GM12878 (cell line): ENCODE data around the gene ZDHHC19. TPM values are rescaled to one million over a fixed set of nuclear protein-coding genes. Genes with fewer than 3 reads are reported as not detected.

Source experiments
- ATAC-seq: fragments of 200-7000 bp; cut with Tn5 transposase; 3 replicates; pipeline ENCODE4 v1.9.1; 2020; ENCODE audit warnings: mild to moderate bottlenecking, moderate library complexity
- BruUV-seq: library from RNA; stranded (reverse); fragments of 400-500 nt; replicated peaks from 2 replicates; lab custom pipeline; 2021; lab: Mats Ljungman, UMichigan
- CTCF ChIA-PET: fragments of 300-600 bp; sonication (Branson Sonifier 250); formaldehyde crosslinking; extraction: SDS; loops from one replicate; lab custom pipeline; 2021; ENCODE audit warnings: inconsistent platforms; lab: Yijun Ruan, JAX
- POLR2A ChIA-PET: fragments of 350-600 bp; formaldehyde crosslinking; extraction: SDS; loops from one replicate; lab custom pipeline; 2021; ENCODE audit warnings: inconsistent platforms; lab: Charles Lee
- RAD21 ChIA-PET: fragments of 300-600 bp; sonication (Branson Sonifier 250); formaldehyde crosslinking; loops from one replicate; lab custom pipeline; 2023; ENCODE audit warnings: antibody characterized with exemption; ENCODE audit not compliant: unreplicated experiment; lab: Charles Lee
- SMC1A ChIA-PET: fragments of 300-600 bp; sonication (Branson Sonifier 250); formaldehyde crosslinking; loops from one replicate; lab custom pipeline; 2023; ENCODE audit not compliant: unreplicated experiment, uncharacterized antibody; lab: Charles Lee
- DNase-seq: peaks from one replicate; pipeline ENCODE4 v3.0.0-alpha.2; 2011; ENCODE audit warnings: low read depth, low spot score
- FAIRE-seq: peaks from 3 replicates; lab custom pipeline; 2011; peaks lifted over from hg19 to GRCh38; lab: Jason Lieb, UNC
- H2AFZ ChIP-seq: 2 replicates; pipeline ENCODE4 v1.6.0; 2011; ENCODE audit warnings: low read depth, low read length, control low read depth; ENCODE audit not compliant: control insufficient read depth
- H3K27ac ChIP-seq: 2 replicates; pipeline ENCODE4 v1.5.1; 2011; ENCODE audit warnings: control low read depth; ENCODE audit not compliant: control insufficient read depth, insufficient read depth
- H3K27me3 ChIP-seq, 2 experiments: replicated peaks in 1 of 2; 2 replicates each; pipeline versions ENCODE4 v1.6.0 to v1.6.1; 2011; ENCODE audit warnings: low read length in 1 of 2; ENCODE audit not compliant: control insufficient read depth in 2 of 2, insufficient read depth in 2 of 2
- H3K36me3 ChIP-seq, 2 experiments: 2 replicates each; pipeline ENCODE4 v1.5.1; 2011; ENCODE audit warnings: low read length in 1 of 2; ENCODE audit not compliant: control insufficient read depth in 2 of 2, insufficient read depth in 2 of 2
- H3K4me1 ChIP-seq: 2 replicates; pipeline ENCODE4 v1.6.1; 2011; ENCODE audit warnings: mild to moderate bottlenecking, low read length, moderate library complexity, mixed read lengths; ENCODE audit not compliant: control insufficient read depth, insufficient read depth
- H3K4me2 ChIP-seq: 2 replicates; pipeline ENCODE4 v1.6.0; 2011; ENCODE audit warnings: control low read depth; ENCODE audit not compliant: control insufficient read depth, insufficient read depth
- H3K4me3 ChIP-seq: fragments of 200-600 bp; sonication (generic); 2 replicates; pipeline ENCODE4 v1.5.1; 2016
- H3K79me2 ChIP-seq: 2 replicates; pipeline ENCODE4 v1.6.0; 2011; ENCODE audit warnings: low read length; ENCODE audit not compliant: control insufficient read depth, insufficient read depth
- H3K9ac ChIP-seq: 2 replicates; pipeline ENCODE4 v1.8.0; 2011; ENCODE audit warnings: low read length, control low read depth, mixed read lengths; ENCODE audit not compliant: control insufficient read depth, insufficient read depth
- H3K9me3 ChIP-seq: replicated peaks from 3 replicates; pipeline ENCODE4 v1.5.1; 2011; ENCODE audit warnings: mild to moderate bottlenecking, low read length; ENCODE audit not compliant: control insufficient read depth, insufficient read depth
- H4K20me1 ChIP-seq: 2 replicates; pipeline ENCODE4 v1.6.0; 2011; ENCODE audit not compliant: control insufficient read depth, insufficient read depth
- CHD2 ChIP-seq: IDR thresholded peaks from 2 replicates; pipeline ENCODE4 v1.6.1; 2011; ENCODE audit warnings: low read depth, low read length, improper control_type of control experiment, borderline replicate concordance
- FOS ChIP-seq: IDR thresholded peaks from 3 replicates; pipeline ENCODE4 v1.6.1; 2011; ENCODE audit warnings: borderline replicate concordance; ENCODE audit not compliant: insufficient read length; ENCODE audit errors: extremely low read depth
- FOXK2 ChIP-seq: fragments of 450-650 bp; IDR thresholded peaks from 2 replicates; pipeline ENCODE4 v1.6.1; 2017; ENCODE audit warnings: mild to moderate bottlenecking, moderate library complexity
- HDAC6 ChIP-seq: fragments of 200-600 bp; sonication (generic); IDR thresholded peaks from one replicate; pipeline ENCODE4 v1.8.0; 2017; ENCODE audit warnings: antibody characterized with exemption; ENCODE audit not compliant: unreplicated experiment
- JUND ChIP-seq: IDR thresholded peaks from 2 replicates; pipeline ENCODE4 v1.6.1; 2012; ENCODE audit warnings: low read depth, mild to moderate bottlenecking, low read length, improper control_type of control experiment, moderate library complexity
- MTA2 ChIP-seq: fragments of 450-650 bp; IDR thresholded peaks from 2 replicates; pipeline ENCODE4 v1.6.1; 2016; ENCODE audit warnings: low read depth, mild to moderate bottlenecking, moderate library complexity
- NFYA ChIP-seq: IDR thresholded peaks from 2 replicates; pipeline ENCODE4 v1.6.1; 2011; ENCODE audit warnings: low read depth, mild to moderate bottlenecking, low read length, improper control_type of control experiment, borderline replicate concordance
- PAX5 ChIP-seq: IDR thresholded peaks from 2 replicates; pipeline ENCODE4 v1.6.1; 2011; ENCODE audit warnings: low read depth, low read length, borderline replicate concordance
- RELA ChIP-seq: fragments of 450-650 bp; IDR thresholded peaks from 2 replicates; pipeline ENCODE4 v1.8.0; 2014; ENCODE audit warnings: borderline replicate concordance; ENCODE audit not compliant: partially characterized antibody
- SIX5 ChIP-seq: IDR thresholded peaks from 2 replicates; pipeline ENCODE4 v1.6.1; 2011; ENCODE audit warnings: mild to moderate bottlenecking, low read depth, low read length, moderate library complexity; ENCODE audit not compliant: severe bottlenecking
- SREBF1 ChIP-seq: IDR thresholded peaks from 2 replicates; pipeline ENCODE4 v1.6.1; 2012; ENCODE audit warnings: mild to moderate bottlenecking, low read length
- TCF7 ChIP-seq: IDR thresholded peaks from 2 replicates; pipeline ENCODE4 v1.6.1; 2014; ENCODE audit warnings: antibody characterized with exemption, borderline replicate concordance
- ZNF24 ChIP-seq: fragments of 450-650 bp; IDR thresholded peaks from 2 replicates; pipeline ENCODE4 v1.6.1; 2017; ENCODE audit warnings: antibody characterized with exemption, mild to moderate bottlenecking
- WGBS: methylation state at CpG from one replicate; pipeline ENCODE4 v1.1.6; 2016; ENCODE audit warnings: low lambda C conversion rate; ENCODE audit not compliant: insufficient replicate concordance, insufficient coverage; ENCODE audit errors: missing lambda C conversion rate; 5-methylcytosine and 5-hydroxymethylcytosine counted together
- in situ Hi-C: fragments of 300-500 bp; cut with MboI; formaldehyde crosslinking; loops from 9 replicates; pipeline ENCODE4 v1.14.3; 2018; ENCODE audit warnings: mixed read lengths
- intact Hi-C: fragments of 100-400 bp; cut with micrococcal nuclease; formaldehyde crosslinking; loops from one replicate; pipeline ENCODE4 v1.14.2; 2022; ENCODE audit not compliant: unreplicated experiment
- polyA plus RNA-seq, 11 experiments: library from polyadenylated mRNA; depleted of rRNA in 4 of 11; unstranded in 6 of 11; stranded (reverse) in 5 of 11; fragments of >200 nt; fragmentation: Nextera tagmentation in 4 of 11; fragmentation: Illumina TruSeq in 1 of 11; extraction: Ambion mirVana in 4 of 11; extraction: Trizol in 1 of 11; gene quantifications; 1 replicate in 1 of 11; 2 replicates in 10 of 11; pipeline versions ENCODE4 v1.2.1 to v1.2.3, GENCODE V29; 2011 to 2016; ENCODE audit warnings: inconsistent platforms in 2 of 11, missing spikeins in 2 of 11, low read depth in 1 of 11
- total RNA-seq, 4 experiments: library from RNA; depleted of rRNA in 3 of 4; stranded (reverse); fragments of >200 nt in 3 of 4; fragmentation: Illumina TruSeq in 1 of 4; extraction: Trizol in 1 of 4; gene quantifications; 2 replicates each; pipeline versions ENCODE4 v1.2.1 to v1.2.3, GENCODE V29; 2013 to 2021
- TF ChIP-seq, protein P1 (sequence below): fragments of 450-650 bp; IDR thresholded peaks from 2 replicates; pipeline ENCODE4 v1.6.1; 2017; ENCODE audit warnings: mild to moderate bottlenecking
- TF ChIP-seq, protein P2 (sequence below): fragments of 450-650 bp; IDR thresholded peaks from 2 replicates; pipeline ENCODE4 v1.6.1; 2017; ENCODE audit warnings: mild to moderate bottlenecking, moderate library complexity
- TF ChIP-seq, protein P3 (sequence below): fragments of 450-650 bp; IDR thresholded peaks from 2 replicates; pipeline ENCODE4 v1.6.1; 2017; ENCODE audit warnings: mild to moderate bottlenecking, low read depth, inconsistent platforms; ENCODE audit not compliant: poor library complexity, severe bottlenecking

Gene ZDHHC19
- total and polyA plus RNA-seq, 10 of the 15 experiments (the other 5 are each of a cell fraction or from before 2014, with no cell fraction given) = 0.26 TPM; not detected in 9

DNA sequence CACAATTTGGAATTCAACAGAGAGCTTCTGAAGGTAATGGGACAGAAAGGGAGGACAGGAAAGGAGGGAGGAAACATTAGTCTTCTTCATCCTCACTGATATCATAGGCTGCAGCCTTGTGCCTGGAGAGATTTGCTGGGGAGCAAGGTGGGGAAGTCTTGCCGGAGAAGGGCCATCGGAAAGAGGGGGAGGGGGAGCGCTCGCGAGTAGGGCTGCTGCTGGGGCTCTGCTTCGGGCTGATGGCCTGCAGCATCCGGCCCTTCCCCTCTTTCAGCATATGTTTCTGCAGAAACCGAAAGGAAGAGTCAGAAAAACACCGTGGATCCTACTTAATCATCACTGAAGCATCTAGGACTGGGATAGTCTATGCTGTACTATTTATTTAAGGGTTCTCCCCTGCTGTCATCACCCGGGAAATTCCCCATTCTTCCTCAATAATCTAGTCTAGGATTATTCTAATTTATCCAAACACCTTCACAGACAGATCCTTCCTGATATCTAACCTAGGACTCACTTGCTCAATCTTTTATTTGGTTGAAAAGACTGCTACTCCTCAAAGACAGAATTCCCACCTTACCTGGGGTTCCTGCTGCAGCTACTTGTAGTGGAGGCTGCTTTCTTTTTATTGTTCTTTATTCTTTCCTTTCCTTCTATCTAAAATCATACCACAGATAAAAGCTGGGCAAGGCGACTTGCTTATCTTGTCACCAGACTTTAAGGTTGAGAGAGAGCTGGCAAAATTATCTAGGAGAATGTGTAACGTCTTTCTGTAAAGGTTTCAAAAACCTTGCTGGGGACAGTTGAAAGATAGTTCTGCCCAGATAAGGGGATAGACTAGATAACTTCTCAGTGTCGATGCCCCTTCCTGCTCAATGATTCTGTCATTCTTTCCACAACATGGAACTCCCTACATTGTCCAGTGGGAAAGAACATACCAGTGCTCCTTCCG, 27.7 kb upstream of the ZDHHC19 start:
- Histone ChIP-seq H2AFZ (no peak overlapping the region), H3K27ac (no peak overlapping the region), H3K27me3 (no peaks in the 10 kb centered on the region), H3K4me1 (peaks cover 12% of the 10 kb centered on the region; the same call in 1 of the 2 replicates), H4K20me1 (no peaks in the 10 kb centered on the region), H3K4me3 (no peak overlapping the region), H3K9me3 (no peaks in the 10 kb centered on the region), H3K9ac (no peak overlapping the region), H3K79me2 (no peaks in the 10 kb centered on the region), H3K36me3 (peaks cover 2 to 9% of the 10 kb centered on the region in 2 experiments; a peak in 3 of 4 replicates), H3K4me2 (no peak overlapping the region)
- no peak for ATAC-seq
- ChIA-PET SMC1A (no interaction called here), POLR2A (no interaction called here), CTCF (no interaction called here), RAD21 (no interaction called here)
- BruUV-seq = no TSS peak
- in situ Hi-C loops = no loop called here
- intact Hi-C loops = no loop called here
- 98% methylated on average over 14 of the region's 14 CpGs for WGBS
- FAIRE-seq = no peak
- DNase-seq = no peak
- no peak for TF ChIP-seq JUND
- TF ChIP-seq FOXK2 = no peak
- no peak for TF ChIP-seq MTA2
- no peak for TF ChIP-seq SIX5
- no peak for TF ChIP-seq HDAC6
- TF ChIP-seq ZNF24 = no peak
- TF ChIP-seq NFYA = no peak
- no peak for TF ChIP-seq RELA
- no peak for TF ChIP-seq CHD2
- no peak for TF ChIP-seq PAX5
- no peak for TF ChIP-seq TCF7
- TF ChIP-seq FOS = no peak
- TF ChIP-seq, protein P1, sequence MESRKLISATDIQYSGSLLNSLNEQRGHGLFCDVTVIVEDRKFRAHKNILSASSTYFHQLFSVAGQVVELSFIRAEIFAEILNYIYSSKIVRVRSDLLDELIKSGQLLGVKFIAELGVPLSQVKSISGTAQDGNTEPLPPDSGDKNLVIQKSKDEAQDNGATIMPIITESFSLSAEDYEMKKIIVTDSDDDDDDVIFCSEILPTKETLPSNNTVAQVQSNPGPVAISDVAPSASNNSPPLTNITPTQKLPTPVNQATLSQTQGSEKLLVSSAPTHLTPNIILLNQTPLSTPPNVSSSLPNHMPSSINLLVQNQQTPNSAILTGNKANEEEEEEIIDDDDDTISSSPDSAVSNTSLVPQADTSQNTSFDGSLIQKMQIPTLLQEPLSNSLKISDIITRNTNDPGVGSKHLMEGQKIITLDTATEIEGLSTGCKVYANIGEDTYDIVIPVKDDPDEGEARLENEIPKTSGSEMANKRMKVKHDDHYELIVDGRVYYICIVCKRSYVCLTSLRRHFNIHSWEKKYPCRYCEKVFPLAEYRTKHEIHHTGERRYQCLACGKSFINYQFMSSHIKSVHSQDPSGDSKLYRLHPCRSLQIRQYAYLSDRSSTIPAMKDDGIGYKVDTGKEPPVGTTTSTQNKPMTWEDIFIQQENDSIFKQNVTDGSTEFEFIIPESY = no peak
- TF ChIP-seq, protein P2, sequence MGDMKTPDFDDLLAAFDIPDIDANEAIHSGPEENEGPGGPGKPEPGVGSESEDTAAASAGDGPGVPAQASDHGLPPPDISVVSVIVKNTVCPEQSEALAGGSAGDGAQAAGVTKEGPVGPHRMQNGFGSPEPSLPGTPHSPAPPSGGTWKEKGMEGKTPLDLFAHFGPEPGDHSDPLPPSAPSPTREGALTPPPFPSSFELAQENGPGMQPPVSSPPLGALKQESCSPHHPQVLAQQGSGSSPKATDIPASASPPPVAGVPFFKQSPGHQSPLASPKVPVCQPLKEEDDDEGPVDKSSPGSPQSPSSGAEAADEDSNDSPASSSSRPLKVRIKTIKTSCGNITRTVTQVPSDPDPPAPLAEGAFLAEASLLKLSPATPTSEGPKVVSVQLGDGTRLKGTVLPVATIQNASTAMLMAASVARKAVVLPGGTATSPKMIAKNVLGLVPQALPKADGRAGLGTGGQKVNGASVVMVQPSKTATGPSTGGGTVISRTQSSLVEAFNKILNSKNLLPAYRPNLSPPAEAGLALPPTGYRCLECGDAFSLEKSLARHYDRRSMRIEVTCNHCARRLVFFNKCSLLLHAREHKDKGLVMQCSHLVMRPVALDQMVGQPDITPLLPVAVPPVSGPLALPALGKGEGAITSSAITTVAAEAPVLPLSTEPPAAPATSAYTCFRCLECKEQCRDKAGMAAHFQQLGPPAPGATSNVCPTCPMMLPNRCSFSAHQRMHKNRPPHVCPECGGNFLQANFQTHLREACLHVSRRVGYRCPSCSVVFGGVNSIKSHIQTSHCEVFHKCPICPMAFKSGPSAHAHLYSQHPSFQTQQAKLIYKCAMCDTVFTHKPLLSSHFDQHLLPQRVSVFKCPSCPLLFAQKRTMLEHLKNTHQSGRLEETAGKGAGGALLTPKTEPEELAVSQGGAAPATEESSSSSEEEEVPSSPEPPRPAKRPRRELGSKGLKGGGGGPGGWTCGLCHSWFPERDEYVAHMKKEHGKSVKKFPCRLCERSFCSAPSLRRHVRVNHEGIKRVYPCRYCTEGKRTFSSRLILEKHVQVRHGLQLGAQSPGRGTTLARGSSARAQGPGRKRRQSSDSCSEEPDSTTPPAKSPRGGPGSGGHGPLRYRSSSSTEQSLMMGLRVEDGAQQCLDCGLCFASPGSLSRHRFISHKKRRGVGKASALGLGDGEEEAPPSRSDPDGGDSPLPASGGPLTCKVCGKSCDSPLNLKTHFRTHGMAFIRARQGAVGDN = no peak
- TF ChIP-seq SREBF1 = no peak
- TF ChIP-seq, protein P3, sequence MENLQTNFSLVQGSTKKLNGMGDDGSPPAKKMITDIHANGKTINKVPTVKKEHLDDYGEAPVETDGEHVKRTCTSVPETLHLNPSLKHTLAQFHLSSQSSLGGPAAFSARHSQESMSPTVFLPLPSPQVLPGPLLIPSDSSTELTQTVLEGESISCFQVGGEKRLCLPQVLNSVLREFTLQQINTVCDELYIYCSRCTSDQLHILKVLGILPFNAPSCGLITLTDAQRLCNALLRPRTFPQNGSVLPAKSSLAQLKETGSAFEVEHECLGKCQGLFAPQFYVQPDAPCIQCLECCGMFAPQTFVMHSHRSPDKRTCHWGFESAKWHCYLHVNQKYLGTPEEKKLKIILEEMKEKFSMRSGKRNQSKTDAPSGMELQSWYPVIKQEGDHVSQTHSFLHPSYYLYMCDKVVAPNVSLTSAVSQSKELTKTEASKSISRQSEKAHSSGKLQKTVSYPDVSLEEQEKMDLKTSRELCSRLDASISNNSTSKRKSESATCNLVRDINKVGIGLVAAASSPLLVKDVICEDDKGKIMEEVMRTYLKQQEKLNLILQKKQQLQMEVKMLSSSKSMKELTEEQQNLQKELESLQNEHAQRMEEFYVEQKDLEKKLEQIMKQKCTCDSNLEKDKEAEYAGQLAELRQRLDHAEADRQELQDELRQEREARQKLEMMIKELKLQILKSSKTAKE = no peak
